K562 (cell line): ENCODE data around the gene KLK2. TPM values are rescaled to one million over a fixed set of nuclear protein-coding genes. Genes with fewer than 3 reads are reported as not detected.

ENCODE experiments used
- ATAC-seq: fragments of 200-7000 bp; cut with Tn5 transposase; 3 replicates; pipeline ENCODE4 v1.9.1; 2020; ENCODE audit warnings: moderate library complexity
- BruUV-seq: library from RNA; stranded (reverse); fragments of 400-500 nt; replicated peaks from 2 replicates; lab custom pipeline; 2021; lab: Mats Ljungman, UMichigan
- CTCF ChIA-PET: fragments of 300-600 bp; formaldehyde crosslinking; extraction: SDS; loops from one replicate; lab custom pipeline; 2021; ENCODE audit warnings: low intra/inter-chr PET ratio; lab: Yijun Ruan, JAX
- POLR2A ChIA-PET: fragments of 300-600, 350-650 bp; sonication (Branson Sonifier 250); formaldehyde crosslinking; extraction: SDS; loops from one replicate; lab custom pipeline; 2021; ENCODE audit warnings: antibody characterized with exemption, inconsistent platforms; lab: Yijun Ruan, JAX
- DNase-seq, 4 experiments: peaks; one replicate each; pipeline versions ENCODE4 v3.0.0 to v3.0.0-alpha.2; 2011 to 2018; ENCODE audit warnings: low spot score in 3 of 4, mixed read lengths in 3 of 4; ENCODE audit errors: extremely low read depth in 1 of 4
- FAIRE-seq: peaks from 2 replicates; lab custom pipeline; 2011; peaks lifted over from hg19 to GRCh38; lab: Jason Lieb, UNC
- H2AFZ ChIP-seq: 2 replicates; pipeline ENCODE4 v1.6.0; 2011; ENCODE audit warnings: low read depth, low read length, control low read depth, inconsistent platforms
- H3K27ac ChIP-seq: fragments of 200-600 bp; 3 replicates; pipeline ENCODE4 v1.8.0; 2011; ENCODE audit warnings: low read depth, mild to moderate bottlenecking, control low read depth, inconsistent platforms, low read length, moderate library complexity, mixed read lengths; ENCODE audit errors: extremely low read depth
- H3K27me3 ChIP-seq, 2 experiments: fragments of 300-600 bp in 1 of 2; 2 replicates in 1 of 2; 3 replicates in 1 of 2; pipeline versions ENCODE4 v1.6.0 to v1.8.0; 2011; ENCODE audit warnings: inconsistent platforms in 2 of 2, low read length in 2 of 2, mild to moderate bottlenecking in 1 of 2, mixed read lengths in 1 of 2, moderate library complexity in 1 of 2; ENCODE audit not compliant: control insufficient read depth in 2 of 2, insufficient read depth in 2 of 2
- H3K36me3 ChIP-seq: fragments of 300-600 bp; 3 replicates; pipeline ENCODE4 v1.8.0; 2011; ENCODE audit warnings: mild to moderate bottlenecking, low read length, inconsistent platforms; ENCODE audit not compliant: control insufficient read depth, insufficient read depth
- H3K4me1 ChIP-seq, 2 experiments: fragments of 200-600 bp in 1 of 2; replicated peaks in 1 of 2; 2 replicates in 1 of 2; 3 replicates in 1 of 2; pipeline versions ENCODE4 v1.5.1 to v1.8.0; 2011; ENCODE audit warnings: inconsistent platforms in 2 of 2, low read length in 2 of 2, mild to moderate bottlenecking in 1 of 2, mixed read lengths in 1 of 2, moderate library complexity in 1 of 2; ENCODE audit not compliant: control insufficient read depth in 2 of 2, insufficient read depth in 2 of 2
- H3K4me2 ChIP-seq: 2 replicates; pipeline ENCODE4 v1.6.1; 2011; ENCODE audit warnings: low read length, control low read depth, inconsistent platforms, mixed read lengths; ENCODE audit not compliant: insufficient read depth
- H3K4me3 ChIP-seq: fragments of 200-600 bp; sonication (generic), shearing (Covaris generic); 2 replicates; pipeline ENCODE4 v1.5.1; 2016; ENCODE audit warnings: control low read depth, inconsistent platforms
- H3K79me2 ChIP-seq: fragments of 200-600 bp; 3 replicates; pipeline ENCODE4 v1.8.0; 2011; ENCODE audit warnings: low read length, inconsistent platforms; ENCODE audit not compliant: control insufficient read depth, insufficient read depth
- H3K9ac ChIP-seq, 2 experiments: 2 replicates each; pipeline versions ENCODE4 v1.6.0 to v1.6.1; 2011; ENCODE audit warnings: low read depth in 2 of 2, low read length in 2 of 2, control low read depth in 1 of 2, inconsistent platforms in 1 of 2, mild to moderate bottlenecking in 1 of 2, mixed read lengths in 1 of 2; ENCODE audit not compliant: insufficient read depth in 1 of 2
- H3K9me1 ChIP-seq: one replicate; pipeline ENCODE4 v1.6.0; 2011; ENCODE audit warnings: inconsistent platforms, mild to moderate bottlenecking, low read length, moderate library complexity; ENCODE audit not compliant: control insufficient read depth, insufficient read depth
- H3K9me3 ChIP-seq: replicated peaks from 2 replicates; pipeline ENCODE4 v1.5.1; 2011; ENCODE audit warnings: low read depth, low read length, inconsistent platforms; ENCODE audit not compliant: control insufficient read depth, insufficient read depth
- H4K20me1 ChIP-seq: replicated peaks from 2 replicates; pipeline ENCODE4 v1.6.1; 2011; ENCODE audit warnings: low read length, inconsistent platforms, mixed read lengths; ENCODE audit not compliant: control insufficient read depth, insufficient read depth
- BCOR ChIP-seq: fragments of 450-650 bp; IDR thresholded peaks from 2 replicates; pipeline ENCODE4 v1.6.1; 2016
- CREB5 ChIP-seq: fragments of 250-450 bp; sonication (Bioruptor Pico); IDR thresholded peaks from 2 replicates; pipeline ENCODE4 v1.5.0; 2020; ENCODE audit warnings: mild to moderate bottlenecking
- IRF9 ChIP-seq: fragments of 450-650 bp; IDR thresholded peaks from 2 replicates; pipeline ENCODE4 v1.6.1; 2016; ENCODE audit warnings: missing biosample characterization, missing genetic modification characterization
- KDM1A ChIP-seq, 2 experiments: fragments of 450-650 bp; IDR thresholded peaks; 2 replicates each; pipeline ENCODE4 v1.6.1; 2016; ENCODE audit warnings: mild to moderate bottlenecking in 2 of 2
- RAD21 ChIP-seq, 2 experiments: fragments of 250-450 bp in 1 of 2; fragments of 450-650 bp in 1 of 2; sonication (Bioruptor Pico) in 1 of 2; formaldehyde crosslinking in 1 of 2; IDR thresholded peaks in 1 of 2; conservative IDR thresholded peaks in 1 of 2; 2 replicates each; pipeline versions ENCODE4 v1.4.0 to v1.8.0; 2020 to 2022; ENCODE audit warnings: mild to moderate bottlenecking in 2 of 2, moderate library complexity in 1 of 2
- RBM22 ChIP-seq: fragments of 200-400 bp; formaldehyde crosslinking; IDR thresholded peaks from 2 replicates; pipeline ENCODE4 v1.6.1; 2018; ENCODE audit warnings: low read length, low read depth; ENCODE audit not compliant: poor library complexity, severe bottlenecking
- RBM25 ChIP-seq: fragments of 200-400 bp; formaldehyde crosslinking; IDR thresholded peaks from 2 replicates; pipeline ENCODE4 v1.6.1; 2018; ENCODE audit warnings: low read length, low read depth, moderate library complexity; ENCODE audit not compliant: severe bottlenecking
- RFX1 ChIP-seq: fragments of 450-650 bp; IDR thresholded peaks from 2 replicates; pipeline ENCODE4 v1.6.1; 2016; ENCODE audit warnings: mild to moderate bottlenecking, moderate library complexity
- SMARCA5 ChIP-seq: fragments of 450-650 bp; IDR thresholded peaks from 2 replicates; pipeline ENCODE4 v1.6.1; 2016
- ZFP36 ChIP-seq: fragments of 150-350 bp; IDR thresholded peaks from 2 replicates; pipeline ENCODE4 v1.6.1; 2018; ENCODE audit warnings: low read length, low read depth; ENCODE audit not compliant: partially characterized antibody
- ZNF212 ChIP-seq: fragments of 450-650 bp; formaldehyde crosslinking; IDR thresholded peaks from 2 replicates; pipeline ENCODE4 v1.4.0; 2020; ENCODE audit warnings: mild to moderate bottlenecking
- ZNF318 ChIP-seq, 2 experiments: fragments of 450-650 bp; IDR thresholded peaks; 2 replicates each; pipeline ENCODE4 v1.6.1; 2016; ENCODE audit warnings: mild to moderate bottlenecking in 2 of 2, borderline replicate concordance in 1 of 2, low read depth in 1 of 2, moderate library complexity in 1 of 2
- WGBS: fragments of 100-300 bp; shearing (Covaris generic); methylation state at CpG from one replicate; pipeline ENCODE4 v1.1.6; 2016; ENCODE audit warnings: low coverage, mixed read lengths; ENCODE audit not compliant: insufficient coverage; ENCODE audit errors: missing lambda C conversion rate; 5-methylcytosine and 5-hydroxymethylcytosine counted together
- in situ Hi-C: fragments of 300-500 bp; cut with MboI; formaldehyde crosslinking; loops from 4 replicates; pipeline ENCODE4 v1.15.0; 2018; ENCODE audit warnings: inconsistent platforms, mixed read lengths
- intact Hi-C: fragments of 100-400 bp; cut with micrococcal nuclease; formaldehyde crosslinking; loops from 2 replicates; pipeline ENCODE4 v1.14.2; 2022
- polyA plus RNA-seq, 8 experiments: library from polyadenylated mRNA; depleted of rRNA in 4 of 8; stranded (reverse) in 5 of 8; unstranded in 3 of 8; fragments of >200 nt; fragmentation: Nextera tagmentation in 2 of 8; fragmentation: Illumina TruSeq in 1 of 8; extraction: Ambion mirVana in 2 of 8; extraction: Trizol in 1 of 8; gene quantifications; 2 replicates each; pipeline versions ENCODE4 v1.2.1 to v1.2.3, GENCODE V29; 2011 to 2014; ENCODE audit warnings: inconsistent platforms in 1 of 8, missing spikeins in 1 of 8
- total RNA-seq, 7 experiments: library from RNA; depleted of rRNA in 6 of 7; stranded (reverse); fragments of >200 nt in 6 of 7; fragmentation: Illumina TruSeq in 2 of 7; extraction: Trizol in 2 of 7; gene quantifications; 2 replicates each; pipeline versions ENCODE4 v1.2.1 to v1.2.3, GENCODE V29; 2011 to 2021; ENCODE audit warnings: low replicate concordance in 1 of 7

Gene KLK2
- total and polyA plus RNA-seq, 9 of the 15 experiments (the other 6 are each of a cell fraction or from before 2014, with no cell fraction given), result 0.11 to 0.47 (median 0.23) TPM; not detected in 1

- no peaks in the 10 kb centered on the region for H3K79me2 ChIP-seq
- ATAC-seq (no peak), FAIRE-seq (no peak), DNase-seq (no peak)
- in situ Hi-C loops, result loop anchor here (5.0 to 10.0 kb wide), 3 partner anchors 124 to 381 kb away; partner anchors contain the start of gene ACP4
- WGBS, result 11% methylated on average over 2 of the region's 2 CpGs
- H3K27me3 ChIP-seq, result peaks cover 25 to 53% of the 10 kb centered on the region in 2 experiments
- H2AFZ ChIP-seq, result no peak overlapping the region
- ChIA-PET POLR2A (no interaction called here), CTCF (no interaction called here)
- no peaks in the 10 kb centered on the region for H3K9me3 ChIP-seq
- no peak overlapping the region for H3K4me3 ChIP-seq
- peaks cover 3% of the 10 kb centered on the region; the same call in 1 of the 2 replicates for H4K20me1 ChIP-seq
- H3K4me2 ChIP-seq, result no peak overlapping the region
- H3K9me1 ChIP-seq, result no peaks in the 10 kb centered on the region
- peaks cover 0 to 7% of the 10 kb centered on the region in 2 experiments; a peak in 2 of 5 replicates for H3K4me1 ChIP-seq
- no peaks in the 10 kb centered on the region for H3K36me3 ChIP-seq
- H3K27ac ChIP-seq, result no peak overlapping the region
- no peak overlapping the region for H3K9ac ChIP-seq
- BruUV-seq, result no TSS peak
- intact Hi-C loops, result no loop called here
- no peak for TF ChIP-seq RAD21 (CRISPR knock-in tag; conservative IDR thresholded peaks at IDR 0.05 in 1 of 2, IDR thresholded peaks at IDR 0.05 in 1 of 2)
- no peak for TF ChIP-seq CREB5
- TF ChIP-seq RFX1, result peak; percentile 78
- no peak for TF ChIP-seq IRF9 (tag)
- TF ChIP-seq RBM22, result no peak
- TF ChIP-seq SMARCA5, result 0 out of 2 replicates have a peak, but pooled peaks have one; percentile 18
- no peak for TF ChIP-seq ZNF318 (IDR thresholded peaks at IDR 0.05; ENCODE audit: borderline replicate concordance in 1 of 2, low read depth in 1 of 2)
- TF ChIP-seq BCOR, result peak; percentile 60; the same call in 1 of the 2 replicates
- TF ChIP-seq ZFP36, result peak; percentile 74
- TF ChIP-seq KDM1A (IDR thresholded peaks at IDR 0.05), result peak; percentile 31 to 55; a peak in 2 of 4 replicates
- no peak for TF ChIP-seq ZNF212 (CRISPR knock-in tag)
- TF ChIP-seq RBM25, result peak; percentile 82
Observed at GRCh38 chr19:50916069-50916468, 42.8 kb downstream of the KLK2 start.
